Endodermal cell (in vitro differentiated cells): Measurements from ENCODE around the gene MYLK4. TPM values are rescaled to one million over a fixed set of nuclear protein-coding genes. Genes with fewer than 3 reads are reported as not detected.

Experiments
- DNase-seq: peaks from one replicate; pipeline ENCODE4 v3.0.0-alpha.2; 2017
- H3K27ac ChIP-seq: 2 replicates; pipeline ENCODE4 v1.5.1; 2013; ENCODE audit warnings: mild to moderate bottlenecking, low read depth, low read length, moderate library complexity
- H3K27me3 ChIP-seq: 2 replicates; pipeline ENCODE4 v1.6.1; 2013; ENCODE audit warnings: mild to moderate bottlenecking, low read length, moderate library complexity; ENCODE audit not compliant: insufficient read depth, control insufficient read depth, poor library complexity, severe bottlenecking
- H3K36me3 ChIP-seq: 2 replicates; pipeline ENCODE4 v1.7.0; 2013; ENCODE audit warnings: mild to moderate bottlenecking, low read length, moderate library complexity; ENCODE audit not compliant: control insufficient read depth, insufficient read depth
- H3K4me1 ChIP-seq: one replicate; pipeline ENCODE4 v1.7.0; 2013; ENCODE audit warnings: low read length; ENCODE audit not compliant: control insufficient read depth, insufficient read depth
- H3K4me3 ChIP-seq: 2 replicates; pipeline ENCODE4 v1.5.1; 2013; ENCODE audit warnings: mild to moderate bottlenecking, low read length, moderate library complexity
- H3K9ac ChIP-seq: 2 replicates; pipeline ENCODE4 v1.6.1; 2013; ENCODE audit warnings: mild to moderate bottlenecking, low read length, moderate library complexity; ENCODE audit not compliant: poor library complexity, severe bottlenecking; ENCODE audit errors: extremely low read depth
- H3K9me3 ChIP-seq: 2 replicates; pipeline ENCODE4 v1.6.1; 2013; ENCODE audit warnings: mild to moderate bottlenecking, low read length, moderate library complexity; ENCODE audit not compliant: control insufficient read depth
- H3K27ac Mint-ChIP-seq: 2 replicates; pipeline ENCODE4 v1.8.0; 2020; ENCODE audit warnings: mixed read lengths
- H3K27me3 Mint-ChIP-seq: 2 replicates; pipeline ENCODE4 v1.8.0; 2021; ENCODE audit warnings: mild to moderate bottlenecking, mixed read lengths; ENCODE audit not compliant: insufficient read depth
- H3K36me3 Mint-ChIP-seq: 2 replicates; pipeline ENCODE4 v1.8.0; 2020; ENCODE audit warnings: low read depth, mixed read lengths
- H3K4me1 Mint-ChIP-seq: 2 replicates; pipeline ENCODE4 v1.8.0; 2020; ENCODE audit warnings: mixed read lengths
- H3K4me3 Mint-ChIP-seq: 2 replicates; pipeline ENCODE4 v1.8.0; 2020; ENCODE audit warnings: mild to moderate bottlenecking, moderate library complexity, mixed read lengths
- H3K9me3 Mint-ChIP-seq: 2 replicates; pipeline ENCODE4 v1.8.0; 2020; ENCODE audit warnings: mild to moderate bottlenecking, mixed read lengths
- CTCF ChIP-seq: fragments of 200-600 bp; sonication (generic); conservative IDR thresholded peaks from 2 replicates; pipeline ENCODE4 v1.5.0; 2021; ENCODE audit warnings: antibody characterized with exemption, mild to moderate bottlenecking
- WGBS, 2 experiments: methylation state at CpG; one replicate each; pipeline versions ENCODE4 v1.1.5 to v1.1.7; 2013; ENCODE audit warnings: missing lambda C conversion rate in 2 of 2, mixed read lengths in 1 of 2; ENCODE audit not compliant: insufficient coverage in 1 of 2, insufficient read length in 1 of 2; 5-methylcytosine and 5-hydroxymethylcytosine counted together
- total RNA-seq, 2 donors: library from RNA; stranded (reverse); fragmentation: NEBNext Ultra II Directional in 1 of 2; extraction: Animal tissue kit (Norgen Biotek cat#: 25700) in 1 of 2; gene quantifications; 2 replicates in 1 of 2; 3 replicates in 1 of 2; pipeline ENCODE4 v1.2.1, GENCODE V29; 2021

Gene MYLK4
- total RNA-seq, 2 donors from 2014 or later: 0.18 to 0.20 TPM

- 82 to 89% methylated on average over 5 to 6 of the region's 6 CpGs for WGBS, 2 experiments
- no peak for TF ChIP-seq CTCF
- H3K27me3 Mint-ChIP-seq: peaks cover 9% of the 10 kb centered on the region
Measured at GRCh38 chr6:2630359-2630758, 120.4 kb downstream of the MYLK4 start.

DNA sequence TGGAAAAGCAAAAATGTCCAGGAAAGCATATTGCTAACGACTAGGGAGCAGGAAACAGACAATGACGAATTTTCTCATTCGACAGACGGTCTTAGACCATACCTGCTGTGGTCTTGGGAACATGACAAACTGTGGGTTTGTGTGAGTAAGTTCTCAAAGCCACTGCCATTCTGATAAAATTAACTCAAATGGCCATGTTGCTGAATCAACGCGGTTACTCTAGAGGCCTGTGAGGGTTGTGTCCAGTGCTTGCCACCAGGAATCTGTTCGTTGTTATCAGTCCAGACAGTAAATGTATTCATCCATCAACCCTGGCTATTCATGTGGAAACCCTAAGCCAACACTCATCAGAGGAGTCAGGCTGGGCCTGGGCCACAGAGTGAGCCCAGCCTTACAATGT, 124.3 kb downstream of the MYLK4 start:
- H3K36me3 Mint-ChIP-seq: no peaks in the 10 kb centered on the region
- Histone ChIP-seq H3K4me3 (no peak overlapping the region), H3K9me3 (no peaks in the 10 kb centered on the region), H3K36me3 (no peaks in the 10 kb centered on the region), H3K9ac (no peak overlapping the region), H3K4me1 (no peaks in the 10 kb centered on the region), H3K27me3 (no peaks in the 10 kb centered on the region), H3K27ac (no peak overlapping the region)
- no peak overlapping the region for H3K27ac Mint-ChIP-seq
- TF ChIP-seq CTCF: no peak
- H3K9me3 Mint-ChIP-seq: no peaks in the 10 kb centered on the region
- peaks cover 2% of the 10 kb centered on the region for H3K27me3 Mint-ChIP-seq
- H3K4me1 Mint-ChIP-seq: peaks cover 10% of the 10 kb centered on the region
- 95% methylated on average over 7 of the region's 7 CpGs for WGBS, 2 experiments
- DNase-seq: no peak
- H3K4me3 Mint-ChIP-seq: no peak overlapping the region

More at GRCh38 chr6:2630359-2630758, 120.4 kb downstream of the MYLK4 start:
- Histone ChIP-seq H3K9ac (no peak overlapping the region), H3K9me3 (no peaks in the 10 kb centered on the region), H3K4me3 (no peak overlapping the region), H3K27ac (no peak overlapping the region), H3K27me3 (no peaks in the 10 kb centered on the region), H3K4me1 (peaks cover 4% of the 10 kb centered on the region), H3K36me3 (no peaks in the 10 kb centered on the region)
- H3K27ac Mint-ChIP-seq: no peak overlapping the region
- peaks cover 27% of the 10 kb centered on the region for H3K4me1 Mint-ChIP-seq
- no peaks in the 10 kb centered on the region for H3K36me3 Mint-ChIP-seq
- no peak overlapping the region for H3K4me3 Mint-ChIP-seq
- no peak for DNase-seq
- no peaks in the 10 kb centered on the region for H3K9me3 Mint-ChIP-seq

- TF ChIP-seq CTCF: no peak
- Mint-ChIP-seq H3K36me3 (no peaks in the 10 kb centered on the region), H3K9me3 (no peaks in the 10 kb centered on the region), H3K27ac (no peak overlapping the region), H3K4me1 (peaks cover 3% of the 10 kb centered on the region), H3K27me3 (peaks cover 2% of the 10 kb centered on the region), H3K4me3 (no peak overlapping the region)
- Histone ChIP-seq H3K36me3 (no peaks in the 10 kb centered on the region), H3K27ac (no peak overlapping the region), H3K27me3 (no peaks in the 10 kb centered on the region), H3K4me3 (no peak overlapping the region), H3K9ac (no peak overlapping the region), H3K9me3 (no peaks in the 10 kb centered on the region), H3K4me1 (no peaks in the 10 kb centered on the region)
- DNase-seq: no peak
- WGBS, 2 experiments: 86 to 89% methylated on average over 1 of the region's 1 CpG
Measured at GRCh38 chr6:2625581-2625980, 125.1 kb downstream of the MYLK4 start.
